ENCODE measurements around the gene LINGO4.
"Not testable (repeated sequence)": the region's sequence is repeated elsewhere in the genome, so short reads cannot be mapped to it uniquely, and the experiment has no call there.

LINGO4 gene

GRCh38 chr1:151800830-151801229 lies 4.4 kb downstream of the LINGO4 start:
- DNase-seq, result no peak
- in situ Hi-C loops (cut with HindIII; ENCODE audit: low pct_ligation_motif_present, low pct_unique_long_range_greater_than_20kb, low sequenced_read_pairs), result no loop called here

GRCh38 chr1:151799179-151800022 lies 5.8 kb downstream of the LINGO4 start:
- in situ Hi-C loops (cut with HindIII; ENCODE audit: low pct_ligation_motif_present, low pct_unique_long_range_greater_than_20kb, low sequenced_read_pairs), result no loop called here
- DNase-seq, result no peak

- in situ Hi-C loops (cut with HindIII; ENCODE audit: low pct_ligation_motif_present, low pct_unique_long_range_greater_than_20kb, low sequenced_read_pairs), result no loop called here
- DNase-seq, result no peak
Measured at GRCh38 chr1:151798571-151798970, 6.6 kb downstream of the LINGO4 start.

- peak; percentile 65 for DNase-seq
- in situ Hi-C loops (cut with HindIII; ENCODE audit: low pct_ligation_motif_present, low pct_unique_long_range_greater_than_20kb, low sequenced_read_pairs), result no loop called here
Measured at GRCh38 chr1:151790940-151791651, 14.1 kb downstream of the LINGO4 start.

- in situ Hi-C loops (cut with HindIII; ENCODE audit: low pct_ligation_motif_present, low pct_unique_long_range_greater_than_20kb, low sequenced_read_pairs), result no loop called here
Measured at GRCh38 chr1:151790071-151790939, 14.9 kb downstream of the LINGO4 start, which contains the start of gene TDRKH. Gene TDRKH, minus strand, starts transcription at chr1:151790500. Its CDS starts 7,478 bp downstream, at chr1:151783022.

GRCh38 chr1:151787689-151788088 lies 17.5 kb downstream of the LINGO4 start:
- in situ Hi-C loops (cut with HindIII; ENCODE audit: low pct_ligation_motif_present, low pct_unique_long_range_greater_than_20kb, low sequenced_read_pairs), result no loop called here
- DNase-seq, result no peak

More at GRCh38 chr1:151790071-151790939, 14.9 kb downstream of the LINGO4 start, which contains the start of gene TDRKH:
- DNase-seq, result peak; percentile 99

GRCh38 chr1:151783796-151784195 lies 21.4 kb downstream of the LINGO4 start:
- DNase-seq, result no peak
- in situ Hi-C loops (cut with HindIII; ENCODE audit: low pct_ligation_motif_present, low pct_unique_long_range_greater_than_20kb, low sequenced_read_pairs), result no loop called here

- in situ Hi-C loops (cut with HindIII; ENCODE audit: low pct_ligation_motif_present, low pct_unique_long_range_greater_than_20kb, low sequenced_read_pairs), result no loop called here
- no peak for DNase-seq
Measured at GRCh38 chr1:151782741-151783140, 22.5 kb downstream of the LINGO4 start.

GRCh38 chr1:151782026-151782425 lies 23.2 kb downstream of the LINGO4 start:
- in situ Hi-C loops (cut with HindIII; ENCODE audit: low pct_ligation_motif_present, low pct_unique_long_range_greater_than_20kb, low sequenced_read_pairs); DNase-seq: not testable (repeated sequence)

- in situ Hi-C loops (cut with HindIII; ENCODE audit: low pct_ligation_motif_present, low pct_unique_long_range_greater_than_20kb, low sequenced_read_pairs), result not testable (repeated sequence)
Measured at GRCh38 chr1:151780736-151781135, 24.5 kb downstream of the LINGO4 start.

GRCh38 chr1:151779852-151780251 lies 25.4 kb downstream of the LINGO4 start:
- in situ Hi-C loops (cut with HindIII; ENCODE audit: low pct_ligation_motif_present, low pct_unique_long_range_greater_than_20kb, low sequenced_read_pairs), result no loop called here
- DNase-seq, result no peak

More at GRCh38 chr1:151780736-151781135, 24.5 kb downstream of the LINGO4 start:
- not testable (repeated sequence) for DNase-seq

- in situ Hi-C loops (cut with HindIII; ENCODE audit: low pct_ligation_motif_present, low pct_unique_long_range_greater_than_20kb, low sequenced_read_pairs), result no loop called here
- no peak for DNase-seq
Measured at GRCh38 chr1:151777317-151777716, 27.9 kb downstream of the LINGO4 start.

GRCh38 chr1:151776665-151777062 lies 28.6 kb downstream of the LINGO4 start:
- DNase-seq, result no peak

GRCh38 chr1:151775894-151776664 lies 29.1 kb downstream of the LINGO4 start:
- in situ Hi-C loops (cut with HindIII; ENCODE audit: low pct_ligation_motif_present, low pct_unique_long_range_greater_than_20kb, low sequenced_read_pairs), result no loop called here
- no peak for DNase-seq

More at GRCh38 chr1:151776665-151777062, 28.6 kb downstream of the LINGO4 start:
- in situ Hi-C loops (cut with HindIII; ENCODE audit: low pct_ligation_motif_present, low pct_unique_long_range_greater_than_20kb, low sequenced_read_pairs), result no loop called here

GRCh38 chr1:151774256-151774922 lies 30.8 kb downstream of the LINGO4 start:
- in situ Hi-C loops (cut with HindIII; ENCODE audit: low pct_ligation_motif_present, low pct_unique_long_range_greater_than_20kb, low sequenced_read_pairs), result no loop called here
- no peak for DNase-seq

- in situ Hi-C loops (cut with HindIII; ENCODE audit: low pct_ligation_motif_present, low pct_unique_long_range_greater_than_20kb, low sequenced_read_pairs), result no loop called here
- peak; percentile 80 for DNase-seq
Measured at GRCh38 chr1:151773702-151774101, 31.5 kb downstream of the LINGO4 start.

- DNase-seq; in situ Hi-C loops (cut with HindIII; ENCODE audit: low pct_ligation_motif_present, low pct_unique_long_range_greater_than_20kb, low sequenced_read_pairs): not testable (repeated sequence)
Measured at GRCh38 chr1:151769270-151769669, 35.9 kb downstream of the LINGO4 start.

All from ACHN (cell line).